DND-41 (cell line): Measurements from ENCODE around the gene LIME1.
A peak's percentile ranks its signal among the peaks of the same experiment; 100 is the strongest.

Experiments used
- ATAC-seq: fragments of 200-7000 bp; cut with Tn5 transposase; 3 replicates; pipeline ENCODE4 v1.9.1; 2021; ENCODE audit warnings: low read depth; ENCODE audit not compliant: insufficient read depth
- DNase-seq: peaks from one replicate; pipeline ENCODE4 v3.0.0-alpha.2; 2020
- H2AFZ ChIP-seq: 2 replicates; pipeline ENCODE4 v1.6.0; 2012; ENCODE audit warnings: low read depth, low read length
- H3K27ac ChIP-seq: 2 replicates; pipeline ENCODE4 v1.5.1; 2012; ENCODE audit warnings: low read length, inconsistent platforms
- H3K27me3 ChIP-seq: fragments of 200-600 bp; sonication (generic); 2 replicates; pipeline ENCODE4 v1.6.0; 2012; ENCODE audit warnings: low read length, mild to moderate bottlenecking, inconsistent platforms; ENCODE audit not compliant: insufficient read depth, poor library complexity
- H3K36me3 ChIP-seq: 2 replicates; pipeline ENCODE4 v1.5.1; 2012; ENCODE audit warnings: low read length, inconsistent platforms; ENCODE audit not compliant: insufficient read depth
- H3K4me1 ChIP-seq: 2 replicates; pipeline ENCODE4 v1.5.1; 2012; ENCODE audit warnings: mild to moderate bottlenecking, low read length; ENCODE audit not compliant: insufficient read depth
- H3K4me2 ChIP-seq: 2 replicates; pipeline ENCODE4 v1.6.0; 2012; ENCODE audit warnings: mild to moderate bottlenecking, moderate library complexity, low read length, inconsistent platforms; ENCODE audit not compliant: insufficient read depth
- H3K4me3 ChIP-seq, 2 experiments: fragments of 200-600 bp in 1 of 2; shearing (Covaris generic) in 1 of 2; 2 replicates each; pipeline ENCODE4 v1.5.1; 2012 to 2016; ENCODE audit warnings: inconsistent platforms in 2 of 2, low read length in 2 of 2, mild to moderate bottlenecking in 2 of 2, low read depth in 1 of 2, moderate library complexity in 1 of 2
- H3K79me2 ChIP-seq: 2 replicates; pipeline ENCODE4 v1.6.0; 2012; ENCODE audit warnings: low read length, inconsistent platforms; ENCODE audit not compliant: insufficient read depth
- H3K9ac ChIP-seq: 2 replicates; pipeline ENCODE4 v1.6.0; 2012; ENCODE audit warnings: low read depth, mild to moderate bottlenecking, inconsistent platforms, low read length, moderate library complexity
- H3K9me3 ChIP-seq: 2 replicates; pipeline ENCODE4 v1.5.1; 2012; ENCODE audit warnings: low read length, moderate library complexity, mild to moderate bottlenecking, inconsistent platforms; ENCODE audit not compliant: insufficient read depth, severe bottlenecking
- H4K20me1 ChIP-seq: 2 replicates; pipeline ENCODE4 v1.6.0; 2012; ENCODE audit warnings: low read length; ENCODE audit not compliant: insufficient read depth
- CTCF ChIP-seq: IDR thresholded peaks from 2 replicates; pipeline ENCODE4 v1.5.1; 2012; ENCODE audit warnings: borderline replicate concordance, low read length, moderate library complexity, mild to moderate bottlenecking; ENCODE audit not compliant: poor library complexity, severe bottlenecking; ENCODE audit errors: extremely low read depth
- EZH2 ChIP-seq: IDR thresholded peaks from 3 replicates; pipeline ENCODE4 v1.6.1; 2012; ENCODE audit warnings: borderline replicate concordance, low read depth, mild to moderate bottlenecking, moderate library complexity, low read length, inconsistent platforms; ENCODE audit not compliant: severe bottlenecking

The LIME1 gene

DNA sequence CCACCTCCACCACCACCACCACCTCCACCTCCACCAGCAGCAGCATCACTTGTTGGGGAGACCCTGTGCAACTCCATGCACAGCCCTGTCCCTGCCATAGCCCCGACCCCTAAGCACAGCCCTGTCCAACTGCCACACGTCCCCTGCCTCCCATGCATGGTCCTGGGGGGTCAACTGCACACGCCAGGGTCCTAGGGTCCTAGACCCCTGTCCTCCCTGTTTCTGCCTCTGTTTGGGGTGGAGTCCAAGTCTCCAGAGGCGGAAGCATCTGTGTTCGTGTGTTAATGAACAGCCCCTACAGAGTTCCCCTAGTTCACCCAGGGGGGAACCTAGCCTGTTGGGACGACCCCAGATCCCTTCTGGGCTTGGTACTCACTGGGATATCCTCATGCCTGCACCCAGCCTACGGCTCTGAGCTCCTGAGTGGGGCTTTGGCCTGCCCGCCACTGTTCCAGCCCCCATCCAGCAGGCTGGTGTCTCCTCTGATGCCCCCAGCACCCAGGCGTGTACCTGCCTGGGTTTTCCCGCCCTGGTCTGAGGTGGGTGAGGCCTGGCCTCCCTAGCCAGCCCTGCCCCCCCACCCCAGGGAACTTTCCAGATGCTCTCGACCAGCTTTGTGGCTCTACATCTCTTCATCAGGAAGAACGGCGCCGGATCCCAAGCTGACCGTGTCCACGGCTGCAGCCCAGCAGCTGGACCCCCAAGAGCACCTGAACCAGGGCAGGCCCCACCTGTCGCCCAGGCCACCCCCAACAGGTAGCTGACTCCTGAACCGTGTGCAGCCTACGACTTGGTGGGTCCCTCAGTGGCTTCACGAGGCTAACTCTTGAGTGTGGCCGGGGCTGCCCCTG, 42.5 kb upstream of the LIME1 start:
- Histone ChIP-seq H3K36me3 (peaks cover 50% of the 10 kb centered on the region), H2AFZ (no peak overlapping the region), H3K4me2 (no peak overlapping the region), H3K27me3 (no peaks in the 10 kb centered on the region), H3K9me3 (no peaks in the 10 kb centered on the region), H3K27ac (no peak overlapping the region), H3K4me3 (no peak overlapping the region), H3K79me2 (no peaks in the 10 kb centered on the region), H3K9ac (no peak overlapping the region), H3K4me1 (no peaks in the 10 kb centered on the region), H4K20me1 (peaks cover 25% of the 10 kb centered on the region; the same call in 1 of the 2 replicates)
- DNase-seq (no peak), ATAC-seq (no peak)
- no peak for TF ChIP-seq CTCF

GRCh38 chr20:63694584-63695423, 41.7 kb upstream of the LIME1 start:
- Histone ChIP-seq H3K4me3 (no peak overlapping the region), H3K27me3 (no peaks in the 10 kb centered on the region), H3K9ac (no peak overlapping the region), H3K4me1 (no peaks in the 10 kb centered on the region), H3K79me2 (no peaks in the 10 kb centered on the region), H3K9me3 (no peaks in the 10 kb centered on the region), H2AFZ (no peak overlapping the region), H4K20me1 (peaks cover 29% of the 10 kb centered on the region; the same call in 1 of the 2 replicates), H3K36me3 (peaks cover 54% of the 10 kb centered on the region), H3K4me2 (no peak overlapping the region), H3K27ac (no peak overlapping the region)
- no peak for DNase-seq
- TF ChIP-seq CTCF (no peak), EZH2 (no peak)
- no peak for ATAC-seq

GRCh38 chr20:63695424-63696305, 40.8 kb upstream of the LIME1 start:
- H3K36me3 ChIP-seq = peaks cover 61% of the 10 kb centered on the region
- no peak for DNase-seq
- no peaks in the 10 kb centered on the region for H3K9me3 ChIP-seq
- H3K4me3 ChIP-seq = no peak overlapping the region
- H3K27me3 ChIP-seq = no peaks in the 10 kb centered on the region
- peaks cover 33% of the 10 kb centered on the region for H4K20me1 ChIP-seq
- 0 out of 2 replicates have a peak overlapping the region, but pooled peaks have one; percentile 32 for H3K27ac ChIP-seq
- no peak overlapping the region for H2AFZ ChIP-seq
- H3K9ac ChIP-seq = no peak overlapping the region
- no peak for ATAC-seq
- no peaks in the 10 kb centered on the region for H3K4me1 ChIP-seq
- TF ChIP-seq CTCF (no peak), EZH2 (no peak)
- H3K4me2 ChIP-seq = no peak overlapping the region
- H3K79me2 ChIP-seq = no peaks in the 10 kb centered on the region
